ENCODE data around the gene ACSL5. TPM values are rescaled to one million over a fixed set of nuclear protein-coding genes. Genes with fewer than 3 reads are reported as not detected.
A peak's percentile ranks its signal among the peaks of the same experiment; 100 is the strongest.

The ACSL5 gene
- total RNA-seq, 2 donors from 2014 or later = 208 to 218 TPM

DNA sequence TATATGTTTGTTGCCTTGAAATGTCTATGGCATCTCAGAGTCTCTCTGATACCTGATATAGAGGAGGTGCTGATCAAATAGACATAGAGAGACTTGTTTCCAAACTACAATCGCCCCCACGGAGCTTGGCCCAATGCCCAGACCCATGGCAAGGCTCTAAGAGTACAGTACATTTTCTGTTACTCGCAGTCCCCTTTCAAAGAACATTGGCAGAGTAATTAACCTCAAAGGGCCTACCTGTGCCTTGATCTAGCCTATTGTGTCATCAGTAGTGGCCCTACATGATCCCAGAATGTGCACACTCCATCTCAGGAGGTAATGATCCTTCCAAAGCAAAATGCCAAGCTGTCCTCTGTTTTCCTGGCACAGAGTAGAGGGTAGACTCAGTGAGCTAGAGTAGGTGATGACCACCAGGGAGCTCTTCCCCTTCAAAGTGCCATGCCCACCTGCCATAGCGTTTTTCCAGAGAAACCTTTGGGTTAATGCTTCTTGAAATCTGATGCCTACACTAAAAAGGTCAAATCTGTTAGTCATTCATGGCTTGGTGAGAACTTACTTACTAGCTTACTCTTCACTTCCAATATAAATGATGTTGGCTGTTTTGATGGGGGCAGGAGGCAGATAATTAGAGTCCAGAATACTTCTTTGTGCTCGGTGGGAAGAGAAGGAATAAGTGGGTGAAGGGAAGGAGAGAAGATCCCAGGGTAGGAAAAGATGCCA, 41.2 kb upstream of the ACSL5 start:
- Histone ChIP-seq H3K9me3 (no peaks in the 10 kb centered on the region), H3K4me3 (no peak overlapping the region), H3K27ac (peak overlapping the region; percentile 84), H3K4me1 (peaks cover 3% of the 10 kb centered on the region), H3K9ac (ENCODE audit: low read depth in 2 of 2, low read length in 2 of 2) (peak overlapping the region in 1 of 2 donors; percentile 35), H3K27me3 (no peaks in the 10 kb centered on the region), H3K36me3 (no peaks in the 10 kb centered on the region)
- DNase-seq = peak; percentile 38
- intact Hi-C loops (cut with DNase I) = no loop called here
- TF ChIP-seq, protein P1, sequence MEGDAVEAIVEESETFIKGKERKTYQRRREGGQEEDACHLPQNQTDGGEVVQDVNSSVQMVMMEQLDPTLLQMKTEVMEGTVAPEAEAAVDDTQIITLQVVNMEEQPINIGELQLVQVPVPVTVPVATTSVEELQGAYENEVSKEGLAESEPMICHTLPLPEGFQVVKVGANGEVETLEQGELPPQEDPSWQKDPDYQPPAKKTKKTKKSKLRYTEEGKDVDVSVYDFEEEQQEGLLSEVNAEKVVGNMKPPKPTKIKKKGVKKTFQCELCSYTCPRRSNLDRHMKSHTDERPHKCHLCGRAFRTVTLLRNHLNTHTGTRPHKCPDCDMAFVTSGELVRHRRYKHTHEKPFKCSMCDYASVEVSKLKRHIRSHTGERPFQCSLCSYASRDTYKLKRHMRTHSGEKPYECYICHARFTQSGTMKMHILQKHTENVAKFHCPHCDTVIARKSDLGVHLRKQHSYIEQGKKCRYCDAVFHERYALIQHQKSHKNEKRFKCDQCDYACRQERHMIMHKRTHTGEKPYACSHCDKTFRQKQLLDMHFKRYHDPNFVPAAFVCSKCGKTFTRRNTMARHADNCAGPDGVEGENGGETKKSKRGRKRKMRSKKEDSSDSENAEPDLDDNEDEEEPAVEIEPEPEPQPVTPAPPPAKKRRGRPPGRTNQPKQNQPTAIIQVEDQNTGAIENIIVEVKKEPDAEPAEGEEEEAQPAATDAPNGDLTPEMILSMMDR (IDR thresholded peaks at IDR 0.05) = no peak

DNA sequence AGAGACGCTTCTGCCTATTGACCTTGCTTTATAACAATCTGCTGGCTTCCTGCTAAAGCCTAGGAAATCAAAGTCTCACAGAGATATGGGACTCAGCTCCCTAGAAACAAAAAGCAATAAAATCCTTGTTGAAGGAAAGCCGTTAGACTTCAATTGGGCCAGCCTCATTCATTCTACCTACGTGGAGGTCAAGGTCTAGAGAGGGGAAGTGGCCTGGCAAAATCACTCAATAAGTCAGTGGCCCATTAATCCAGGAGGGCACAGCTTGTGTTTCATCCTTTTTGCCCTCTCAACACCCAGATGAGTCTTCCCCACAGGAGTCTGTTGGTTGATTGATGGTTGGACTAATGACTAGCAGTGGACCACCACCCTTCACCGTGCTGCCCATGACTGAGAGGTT, 40.5 kb upstream of the ACSL5 start:
- H3K9me3 ChIP-seq = no peaks in the 10 kb centered on the region
- H3K27ac ChIP-seq = peak overlapping the region; percentile 84
- intact Hi-C loops (cut with DNase I) = no loop called here
- TF ChIP-seq, protein P1 (IDR thresholded peaks at IDR 0.05) = no peak
- no peaks in the 10 kb centered on the region for H3K36me3 ChIP-seq
- H3K27me3 ChIP-seq = no peaks in the 10 kb centered on the region
- H3K4me3 ChIP-seq = no peak overlapping the region
- peak overlapping the region in 1 of 2 donors; percentile 1 for H3K9ac ChIP-seq (ENCODE audit: low read depth in 2 of 2, low read length in 2 of 2)
- peaks cover 3% of the 10 kb centered on the region for H3K4me1 ChIP-seq
- peak; percentile 57 for DNase-seq

DNA sequence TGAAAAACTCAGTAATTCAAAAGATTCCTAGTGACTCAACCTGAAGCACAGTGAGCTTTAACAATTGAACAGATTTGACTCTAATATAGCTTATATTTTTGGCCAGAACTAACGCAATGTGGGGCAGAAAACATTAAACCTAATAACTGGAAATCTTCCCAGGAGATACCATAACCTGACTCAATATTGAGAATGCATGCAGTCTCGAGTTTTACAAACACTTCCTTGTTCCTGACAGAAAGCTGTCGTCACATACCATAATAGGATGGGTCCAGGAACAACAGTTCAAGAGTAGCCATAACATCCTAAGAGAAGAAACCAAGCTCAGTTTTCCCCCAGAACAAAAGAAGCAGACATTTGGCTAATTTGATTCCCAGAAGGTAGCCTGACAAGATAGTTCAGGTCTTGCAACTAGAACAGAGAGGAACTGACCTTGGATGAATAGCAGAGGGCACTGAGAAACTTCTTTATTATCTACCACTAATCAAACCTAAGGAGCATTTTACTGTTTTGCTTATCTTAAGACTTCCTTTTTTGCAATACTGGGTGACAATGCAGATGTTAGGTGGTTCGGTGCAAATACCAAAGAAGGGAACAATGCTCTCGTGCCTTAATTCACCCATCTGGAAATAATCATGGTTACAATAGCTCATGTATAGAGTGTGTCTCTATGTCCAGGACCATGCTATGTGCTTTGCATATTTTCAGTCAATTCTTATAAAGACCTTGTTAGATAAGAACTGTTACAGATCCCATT, 38.6 kb upstream of the ACSL5 start:
- Histone ChIP-seq H3K27ac (peak overlapping the region; percentile 84), H3K9ac (ENCODE audit: low read depth in 2 of 2, low read length in 2 of 2) (peak overlapping the region in 1 of 2 donors; percentile 80)

DNA sequence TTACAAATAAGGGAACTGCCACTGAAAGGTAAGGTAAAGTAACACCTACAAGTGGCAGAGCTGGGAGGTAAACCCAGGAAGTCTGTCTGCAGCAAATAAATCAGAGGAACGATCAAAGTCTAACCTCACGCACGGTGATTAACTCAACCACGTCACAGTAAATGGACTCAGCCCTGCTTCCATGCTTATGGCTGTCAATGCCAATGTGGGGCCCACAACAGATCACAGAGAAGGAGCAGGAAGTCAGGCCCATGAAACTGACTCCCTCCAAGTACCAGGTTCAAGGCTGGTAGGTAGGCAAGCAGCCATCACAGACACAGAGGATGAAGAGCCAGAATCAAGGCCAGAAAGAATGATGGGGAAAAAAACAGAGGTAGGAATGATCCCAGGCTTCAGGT, 38.0 kb upstream of the ACSL5 start:
- H3K27ac ChIP-seq = peak overlapping the region; percentile 84
- TF ChIP-seq, protein P1 (IDR thresholded peaks at IDR 0.05) = no peak
- peaks cover 3% of the 10 kb centered on the region for H3K4me1 ChIP-seq

More for the DNA sequence above, 38.6 kb upstream of the ACSL5 start:
- no peaks in the 10 kb centered on the region for H3K27me3 ChIP-seq
- H3K9me3 ChIP-seq = no peaks in the 10 kb centered on the region
- no peak overlapping the region for H3K4me3 ChIP-seq
- H3K4me1 ChIP-seq = peaks cover 3% of the 10 kb centered on the region
- DNase-seq = peak; percentile 34
- intact Hi-C loops (cut with DNase I) = no loop called here
- H3K36me3 ChIP-seq = no peaks in the 10 kb centered on the region
- TF ChIP-seq, protein P1 (IDR thresholded peaks at IDR 0.05) = no peak

DNA sequence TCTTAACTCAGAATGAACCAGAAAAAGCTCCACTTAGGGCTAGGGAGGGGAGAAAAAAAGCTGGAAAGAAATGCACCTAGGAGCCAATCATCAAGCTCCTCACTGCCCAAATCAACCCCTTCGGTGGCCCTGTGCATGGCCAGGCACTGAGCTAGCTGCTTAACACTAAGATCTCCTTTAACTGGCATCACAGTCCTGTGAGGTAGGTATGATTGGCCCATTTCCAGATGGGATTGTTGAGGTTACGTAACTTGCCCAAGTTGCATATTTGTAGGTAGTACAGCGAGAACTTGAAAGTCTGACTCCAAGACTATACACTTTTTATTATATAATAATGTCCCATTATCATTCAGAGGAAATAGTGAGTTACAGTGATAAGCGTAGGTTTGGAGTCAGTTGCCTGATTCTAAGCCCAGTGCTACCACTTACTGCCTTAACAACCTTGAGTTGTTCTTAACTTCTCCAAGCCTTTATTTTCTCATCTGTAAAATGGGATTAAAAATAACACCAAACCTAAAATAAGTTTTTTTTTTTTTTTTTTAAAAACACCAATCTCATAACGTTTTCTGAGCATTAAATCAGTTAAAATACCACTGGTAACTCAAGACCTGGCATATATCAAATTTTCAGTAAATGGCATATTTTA, 37.2 kb upstream of the ACSL5 start:
- H3K9ac ChIP-seq (ENCODE audit: low read depth in 2 of 2, low read length in 2 of 2) = peak overlapping the region in 1 of 2 donors; percentile 80
- no peak overlapping the region for H3K4me3 ChIP-seq
- H3K4me1 ChIP-seq = peaks cover 3% of the 10 kb centered on the region
- no peaks in the 10 kb centered on the region for H3K36me3 ChIP-seq
- intact Hi-C loops (cut with DNase I) = no loop called here
- H3K27ac ChIP-seq = peak overlapping the region; percentile 84
- H3K27me3 ChIP-seq = no peaks in the 10 kb centered on the region
- no peaks in the 10 kb centered on the region for H3K9me3 ChIP-seq
- TF ChIP-seq, protein P1 (IDR thresholded peaks at IDR 0.05) = no peak
- peak; percentile 64 for DNase-seq

More for the DNA sequence above, 38.0 kb upstream of the ACSL5 start:
- peak overlapping the region in 1 of 2 donors; percentile 80 for H3K9ac ChIP-seq (ENCODE audit: low read depth in 2 of 2, low read length in 2 of 2)
- no peaks in the 10 kb centered on the region for H3K27me3 ChIP-seq
- intact Hi-C loops (cut with DNase I) = no loop called here
- H3K36me3 ChIP-seq = no peaks in the 10 kb centered on the region
- H3K4me3 ChIP-seq = no peak overlapping the region
- H3K9me3 ChIP-seq = no peaks in the 10 kb centered on the region
- peak; percentile 77 for DNase-seq

Data from colonic mucosa (tissue), 4 donors.